B cell (primary cell): ENCODE data around the gene SPAM1. TPM values are rescaled to one million over a fixed set of nuclear protein-coding genes. Genes with fewer than 3 reads are reported as not detected.

Experiments used
- ATAC-seq: fragments of 200-7000 bp; cut with Tn5 transposase; one replicate; pipeline ENCODE4 v1.10.0; 2021; ENCODE audit warnings: low read depth, mild to moderate bottlenecking, moderate number of reproducible peaks, moderate library complexity
- CTCF ChIA-PET: fragments of 350-600 bp; sonication (Branson Sonifier 250); formaldehyde crosslinking; loops from one replicate; lab custom pipeline; 2021; ENCODE audit warnings: antibody characterized with exemption, inconsistent platforms; lab: Charles Lee
- POLR2A ChIA-PET: fragments of 350-600 bp; sonication (Branson Sonifier 250); formaldehyde crosslinking; loops from one replicate; lab custom pipeline; 2021; ENCODE audit warnings: antibody characterized with exemption; lab: Charles Lee
- DNase-seq: peaks from one replicate; pipeline ENCODE4 v3.0.0; 2013
- H2AFZ ChIP-seq: 2 replicates; pipeline ENCODE4 v1.6.1; 2012; ENCODE audit warnings: mild to moderate bottlenecking, low read depth, low read length; ENCODE audit not compliant: insufficient read depth, poor library complexity, severe bottlenecking
- H3K27ac ChIP-seq, 2 donors: 1 replicate in 1 of 2; 2 replicates in 1 of 2; pipeline ENCODE4 v1.5.1; 2012 to 2013; ENCODE audit warnings: low read length in 2 of 2, mild to moderate bottlenecking in 2 of 2, moderate library complexity in 1 of 2
- H3K27me3 ChIP-seq, 4 experiments: fragments of 200-600 bp in 1 of 4; sonication (generic) in 1 of 4; replicated peaks in 1 of 4; 1 replicate in 2 of 4; 2 replicates in 2 of 4; pipeline versions ENCODE4 v1.6.1 to v1.7.0; 2013 to 2016; ENCODE audit warnings: low read length in 3 of 4, mild to moderate bottlenecking in 2 of 4, mixed read lengths in 1 of 4, moderate library complexity in 1 of 4; ENCODE audit not compliant: insufficient read depth in 4 of 4, control insufficient read depth in 3 of 4; ENCODE audit errors: control extremely low read depth in 1 of 4
- H3K36me3 ChIP-seq, 2 experiments: replicated peaks in 1 of 2; 1 replicate in 1 of 2; 2 replicates in 1 of 2; pipeline versions ENCODE4 v1.6.1 to v1.7.1; 2013; ENCODE audit warnings: low read length in 1 of 2; ENCODE audit not compliant: insufficient read depth in 2 of 2, control insufficient read depth in 1 of 2; ENCODE audit errors: control extremely low read depth in 1 of 2, extremely low read depth in 1 of 2
- H3K4me1 ChIP-seq, 2 donors: fragments of 200-600 bp in 1 of 2; sonication (generic) in 1 of 2; 1 replicate in 1 of 2; 2 replicates in 1 of 2; pipeline versions ENCODE4 v1.5.1 to v1.6.1; 2013 to 2017; ENCODE audit warnings: low read length in 2 of 2; ENCODE audit not compliant: control insufficient read depth in 2 of 2, insufficient read depth in 2 of 2
- H3K4me2 ChIP-seq: replicated peaks from 2 replicates; pipeline ENCODE3; 2012; ENCODE audit warnings: mild to moderate bottlenecking, low read depth, low read length; ENCODE audit not compliant: poor library complexity, severe bottlenecking
- H3K4me3 ChIP-seq, 5 experiments: fragments of 200-600 bp in 1 of 5; sonication (generic) in 1 of 5; 1 replicate in 3 of 5; 2 replicates in 2 of 5; pipeline versions ENCODE4 v1.5.1 to v1.7.0; 2011 to 2016; ENCODE audit warnings: low read length in 4 of 5, mild to moderate bottlenecking in 4 of 5, low read depth in 2 of 5, control low read depth in 1 of 5, moderate library complexity in 1 of 5; ENCODE audit not compliant: insufficient read depth in 1 of 5; ENCODE audit errors: control extremely low read depth in 1 of 5, extremely low read depth in 1 of 5
- H3K79me2 ChIP-seq: fragments of 200-600 bp; sonication (generic); one replicate; pipeline ENCODE4 v1.6.0; 2016; ENCODE audit warnings: low read length; ENCODE audit not compliant: control insufficient read depth, insufficient read depth
- H3K9ac ChIP-seq: fragments of 200-600 bp; sonication (generic); 2 replicates; pipeline ENCODE4 v1.6.1; 2017; ENCODE audit warnings: mild to moderate bottlenecking, low read length, moderate library complexity
- H3K9me3 ChIP-seq, 3 donors: one replicate each; pipeline versions ENCODE4 v1.6.1 to v1.7.1; 2013; ENCODE audit warnings: low read length in 2 of 3; ENCODE audit not compliant: control insufficient read depth in 2 of 3, insufficient read depth in 1 of 3; ENCODE audit errors: control extremely low read depth in 1 of 3
- H4K20me1 ChIP-seq: 2 replicates; pipeline ENCODE4 v1.6.0; 2012; ENCODE audit warnings: mild to moderate bottlenecking, low read length; ENCODE audit not compliant: insufficient read depth, control insufficient read depth, poor library complexity, severe bottlenecking
- H3K27ac Mint-ChIP-seq: one replicate; pipeline ENCODE4 v1.8.0; 2021; ENCODE audit warnings: mixed read lengths
- H3K27me3 Mint-ChIP-seq: one replicate; pipeline ENCODE4 v1.8.0; 2021; ENCODE audit warnings: mixed read lengths
- H3K4me1 Mint-ChIP-seq: one replicate; pipeline ENCODE4 v1.8.0; 2021; ENCODE audit warnings: mixed read lengths
- H3K4me3 Mint-ChIP-seq: one replicate; pipeline ENCODE4 v1.8.0; 2021; ENCODE audit warnings: mixed read lengths
- H3K9me3 Mint-ChIP-seq: one replicate; pipeline ENCODE4 v1.8.0; 2022; ENCODE audit warnings: mixed read lengths; ENCODE audit not compliant: insufficient read depth
- EZH2 ChIP-seq: IDR thresholded peaks from 2 replicates; pipeline ENCODE4 v1.6.1; 2012; ENCODE audit warnings: borderline replicate concordance, low read depth, mild to moderate bottlenecking, moderate library complexity, low read length; ENCODE audit not compliant: insufficient read depth, poor library complexity, severe bottlenecking
- WGBS: methylation state at CpG from one replicate; pipeline ENCODE4 v1.1.5; 2013; ENCODE audit warnings: missing lambda C conversion rate; ENCODE audit not compliant: insufficient coverage; 5-methylcytosine and 5-hydroxymethylcytosine counted together
- intact Hi-C: fragments of 100-400 bp; cut with micrococcal nuclease; formaldehyde crosslinking; loops from one replicate; pipeline ENCODE4 v1.10.0; 2022
- polyA plus RNA-seq: library from polyadenylated mRNA; depleted of rRNA; stranded (reverse); fragments of >200 nt; gene quantifications from 2 replicates; pipeline ENCODE4 v1.2.3, GENCODE V29; 2012
- total RNA-seq, 2 donors: library from RNA; stranded (reverse); fragments of 120-200 nt in 1 of 2; gene quantifications; 1 replicate in 1 of 2; 2 replicates in 1 of 2; pipeline versions ENCODE4 v1.2.3 to v1.2.4, GENCODE V29; 2013 to 2022
- TF ChIP-seq, protein P1 (sequence below): fragments of 200-600 bp; IDR thresholded peaks from one replicate; pipeline ENCODE4 v1.8.0; 2022; ENCODE audit warnings: antibody characterized with exemption, mild to moderate bottlenecking

SPAM1 gene
- total and polyA plus RNA-seq, 2 donors (not counting 1 experiment from before 2014, with no cell fraction given), result 0.04 TPM; not detected in 1

DNA sequence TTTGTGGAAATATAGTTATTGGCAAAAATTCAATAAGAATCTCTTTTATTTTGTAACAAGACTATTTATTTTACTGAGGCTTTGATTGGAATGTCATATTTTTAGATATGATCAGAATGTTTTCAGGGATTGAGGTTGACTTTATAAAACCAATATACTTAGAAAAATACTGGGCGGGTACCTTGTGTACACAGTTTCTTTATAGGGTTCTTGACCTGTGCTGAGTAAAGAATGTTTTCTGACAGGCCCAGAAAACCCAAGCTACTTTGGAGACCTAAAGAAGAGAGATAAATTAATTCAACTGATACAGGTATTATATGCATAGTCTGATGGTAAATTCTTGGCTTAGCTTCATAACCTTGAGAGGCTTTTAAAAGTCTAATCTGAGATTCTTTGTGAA lies 23.9 kb upstream of the SPAM1 start:
- H3K36me3 ChIP-seq, result no peaks in the 10 kb centered on the region
- H3K79me2 ChIP-seq, result no peaks in the 10 kb centered on the region
- Mint-ChIP-seq H3K27me3 (no peaks in the 10 kb centered on the region), H3K4me3 (no peak overlapping the region), H3K4me1 (no peaks in the 10 kb centered on the region), H3K9me3 (peaks cover 3% of the 10 kb centered on the region), H3K27ac (no peak overlapping the region)
- H3K27ac ChIP-seq, result no peak overlapping the region
- no CpG with 5 or more reads among the region's 1 CpG for WGBS
- no peaks in the 10 kb centered on the region for H3K27me3 ChIP-seq
- ChIA-PET POLR2A (no interaction called here), CTCF (no interaction called here)
- H2AFZ ChIP-seq, result no peak overlapping the region
- no peak for ATAC-seq
- intact Hi-C loops, result no loop called here
- H3K9me3 ChIP-seq, result peaks cover 0 to 7% (median 0%) of the 10 kb centered on the region in 3 donors
- H3K4me2 ChIP-seq, result no peak overlapping the region
- no peaks in the 10 kb centered on the region for H4K20me1 ChIP-seq
- H3K4me3 ChIP-seq, result no peak overlapping the region
- no peaks in the 10 kb centered on the region for H3K4me1 ChIP-seq
- TF ChIP-seq, protein P1, sequence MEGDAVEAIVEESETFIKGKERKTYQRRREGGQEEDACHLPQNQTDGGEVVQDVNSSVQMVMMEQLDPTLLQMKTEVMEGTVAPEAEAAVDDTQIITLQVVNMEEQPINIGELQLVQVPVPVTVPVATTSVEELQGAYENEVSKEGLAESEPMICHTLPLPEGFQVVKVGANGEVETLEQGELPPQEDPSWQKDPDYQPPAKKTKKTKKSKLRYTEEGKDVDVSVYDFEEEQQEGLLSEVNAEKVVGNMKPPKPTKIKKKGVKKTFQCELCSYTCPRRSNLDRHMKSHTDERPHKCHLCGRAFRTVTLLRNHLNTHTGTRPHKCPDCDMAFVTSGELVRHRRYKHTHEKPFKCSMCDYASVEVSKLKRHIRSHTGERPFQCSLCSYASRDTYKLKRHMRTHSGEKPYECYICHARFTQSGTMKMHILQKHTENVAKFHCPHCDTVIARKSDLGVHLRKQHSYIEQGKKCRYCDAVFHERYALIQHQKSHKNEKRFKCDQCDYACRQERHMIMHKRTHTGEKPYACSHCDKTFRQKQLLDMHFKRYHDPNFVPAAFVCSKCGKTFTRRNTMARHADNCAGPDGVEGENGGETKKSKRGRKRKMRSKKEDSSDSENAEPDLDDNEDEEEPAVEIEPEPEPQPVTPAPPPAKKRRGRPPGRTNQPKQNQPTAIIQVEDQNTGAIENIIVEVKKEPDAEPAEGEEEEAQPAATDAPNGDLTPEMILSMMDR, result no peak
- TF ChIP-seq EZH2, result no peak
- H3K9ac ChIP-seq, result no peak overlapping the region
- DNase-seq, result no peak

DNA sequence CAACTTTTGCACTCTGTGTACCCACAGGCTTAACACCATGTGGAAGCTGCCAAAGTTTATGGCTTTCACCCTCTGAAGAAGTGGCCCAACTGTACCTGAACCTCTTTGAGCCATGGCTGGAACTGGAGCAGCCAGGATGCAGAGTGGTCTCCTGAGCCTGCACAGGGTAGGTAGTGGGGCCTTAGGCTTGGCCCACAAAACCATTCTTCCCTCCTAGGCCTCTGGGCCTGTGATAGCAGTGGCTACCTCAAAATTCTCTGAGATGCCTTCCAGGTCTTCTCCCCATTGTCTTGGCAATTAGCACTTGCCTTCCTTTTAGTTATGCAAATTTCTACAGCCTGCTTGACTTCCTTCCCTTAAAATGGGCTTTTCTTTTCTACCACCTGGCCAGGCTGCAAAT lies 19.3 kb upstream of the SPAM1 start:
- Mint-ChIP-seq H3K27me3 (no peaks in the 10 kb centered on the region), H3K4me1 (no peaks in the 10 kb centered on the region), H3K4me3 (no peak overlapping the region), H3K27ac (no peak overlapping the region), H3K9me3 (peaks cover 4% of the 10 kb centered on the region)
- ATAC-seq (no peak), DNase-seq (no peak)
- TF ChIP-seq, protein P1, result no peak
- no peak for TF ChIP-seq EZH2
- Histone ChIP-seq H2AFZ (no peak overlapping the region), H3K4me1 (no peaks in the 10 kb centered on the region), H3K79me2 (no peaks in the 10 kb centered on the region), H3K4me3 (no peak overlapping the region), H3K9ac (no peak overlapping the region), H3K36me3 (no peaks in the 10 kb centered on the region), H4K20me1 (no peaks in the 10 kb centered on the region), H3K27ac (no peak overlapping the region), H3K27me3 (no peaks in the 10 kb centered on the region), H3K4me2 (no peak overlapping the region), H3K9me3 (peaks cover 0 to 7% (median 0%) of the 10 kb centered on the region in 3 donors)
- intact Hi-C loops, result no loop called here
- POLR2A ChIA-PET, result no interaction called here
- CTCF ChIA-PET, result no interaction called here
